ENCODE measurements around the gene UMPS.

Gene UMPS

GRCh38 chr3:124763644-124764358, 33.5 kb downstream of the UMPS start:
- DNase-seq (ENCODE audit: low spot score), result no peak

- no peak for DNase-seq (ENCODE audit: low spot score)
These were observed 34.5 kb downstream of the UMPS start for GRCh38 chr3:124764746-124765145.

- DNase-seq (ENCODE audit: low spot score), result no peak
These were observed 35.1 kb downstream of the UMPS start for GRCh38 chr3:124765197-124765840.

GRCh38 chr3:124766113-124767095, 36.2 kb downstream of the UMPS start:
- no peak for DNase-seq (ENCODE audit: low spot score)

GRCh38 chr3:124767264-124767663, 37.0 kb downstream of the UMPS start:
- no peak for DNase-seq (ENCODE audit: low spot score)

GRCh38 chr3:124767691-124768090, 37.4 kb downstream of the UMPS start:
- no peak for DNase-seq (ENCODE audit: low spot score)

- no peak for DNase-seq (ENCODE audit: low spot score)
These were observed 38.6 kb downstream of the UMPS start for GRCh38 chr3:124768812-124769211.

- no peak for DNase-seq (ENCODE audit: low spot score)
These were observed 39.2 kb downstream of the UMPS start for GRCh38 chr3:124769462-124769861.

GRCh38 chr3:124770336-124771082, 40.3 kb downstream of the UMPS start:
- no peak for DNase-seq (ENCODE audit: low spot score)

- no peak for DNase-seq (ENCODE audit: low spot score)
These were observed 40.8 kb downstream of the UMPS start for GRCh38 chr3:124771083-124771445.

- DNase-seq (ENCODE audit: low spot score), result peak; percentile 75
These were observed 42.0 kb downstream of the UMPS start for GRCh38 chr3:124772081-124772831.

GRCh38 chr3:124773351-124774326, 43.4 kb downstream of the UMPS start:
- DNase-seq (ENCODE audit: low spot score), result no peak

- DNase-seq (ENCODE audit: low spot score), result peak; percentile 90
These were observed 44.1 kb downstream of the UMPS start for GRCh38 chr3:124774327-124774718.

- DNase-seq (ENCODE audit: low spot score), result no peak
These were observed 44.7 kb downstream of the UMPS start for GRCh38 chr3:124774841-124775402.

GRCh38 chr3:124775877-124776276, 45.6 kb downstream of the UMPS start:
- DNase-seq (ENCODE audit: low spot score), result no peak

- no peak for DNase-seq (ENCODE audit: low spot score)
These were observed 46.6 kb downstream of the UMPS start for GRCh38 chr3:124776856-124777255.

- no peak for DNase-seq (ENCODE audit: low spot score)
These were observed 47.7 kb downstream of the UMPS start for GRCh38 chr3:124777762-124778470.

GRCh38 chr3:124779116-124779515, 48.9 kb downstream of the UMPS start:
- no peak for DNase-seq (ENCODE audit: low spot score)

- no peak for DNase-seq (ENCODE audit: low spot score)
These were observed 49.5 kb downstream of the UMPS start for GRCh38 chr3:124779751-124780191.
